ENCODE results near the gene ARL8A. TPM values are rescaled to one million over a fixed set of nuclear protein-coding genes. Genes with fewer than 3 reads are reported as not detected.

ARL8A gene
- total RNA-seq, 2 experiments from 2014 or later: 62.4 to 63.8 TPM

DNA sequence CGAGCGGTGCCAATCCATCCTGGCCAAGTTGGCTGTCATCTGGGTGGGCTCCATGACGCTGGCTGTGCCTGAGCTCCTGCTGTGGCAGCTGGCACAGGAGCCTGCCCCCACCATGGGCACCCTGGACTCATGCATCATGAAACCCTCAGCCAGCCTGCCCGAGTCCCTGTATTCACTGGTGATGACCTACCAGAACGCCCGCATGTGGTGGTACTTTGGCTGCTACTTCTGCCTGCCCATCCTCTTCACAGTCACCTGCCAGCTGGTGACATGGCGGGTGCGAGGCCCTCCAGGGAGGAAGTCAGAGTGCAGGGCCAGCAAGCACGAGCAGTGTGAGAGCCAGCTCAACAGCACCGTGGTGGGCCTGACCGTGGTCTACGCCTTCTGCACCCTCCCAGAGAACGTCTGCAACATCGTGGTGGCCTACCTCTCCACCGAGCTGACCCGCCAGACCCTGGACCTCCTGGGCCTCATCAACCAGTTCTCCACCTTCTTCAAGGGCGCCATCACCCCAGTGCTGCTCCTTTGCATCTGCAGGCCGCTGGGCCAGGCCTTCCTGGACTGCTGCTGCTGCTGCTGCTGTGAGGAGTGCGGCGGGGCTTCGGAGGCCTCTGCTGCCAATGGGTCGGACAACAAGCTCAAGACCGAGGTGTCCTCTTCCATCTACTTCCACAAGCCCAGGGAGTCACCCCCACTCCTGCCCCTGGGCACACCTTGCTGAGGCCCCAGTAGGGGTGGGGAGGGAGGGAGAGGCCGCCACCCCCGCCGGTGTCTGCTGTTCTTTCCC is 16.5 kb downstream of the ARL8A start:
- ChIA-PET POLR2A (no interaction called here), CTCF (no interaction called here)
- no peak for DNase-seq
- Mint-ChIP-seq H3K4me3 (no peak overlapping the region), H3K4me1 (peaks cover 4% of the 10 kb centered on the region), H3K27me3 (peaks cover 12% of the 10 kb centered on the region), H3K27ac (no peak overlapping the region), H3K9me3 (no peaks in the 10 kb centered on the region), H3K36me3 (ENCODE audit: low read depth) (peaks cover 6% of the 10 kb centered on the region)

GRCh38 chr1:202127061-202127460 is 17.5 kb downstream of the ARL8A start:
- no peak overlapping the region for H3K27ac Mint-ChIP-seq
- peaks cover 4% of the 10 kb centered on the region for H3K4me1 Mint-ChIP-seq
- ChIA-PET CTCF (no interaction called here), POLR2A (no interaction called here)
- no peak overlapping the region for H3K4me3 Mint-ChIP-seq
- no peak for DNase-seq
- peaks cover 12% of the 10 kb centered on the region for H3K27me3 Mint-ChIP-seq
- no peaks in the 10 kb centered on the region for H3K9me3 Mint-ChIP-seq
- H3K36me3 Mint-ChIP-seq (ENCODE audit: low read depth): no peaks in the 10 kb centered on the region

DNA sequence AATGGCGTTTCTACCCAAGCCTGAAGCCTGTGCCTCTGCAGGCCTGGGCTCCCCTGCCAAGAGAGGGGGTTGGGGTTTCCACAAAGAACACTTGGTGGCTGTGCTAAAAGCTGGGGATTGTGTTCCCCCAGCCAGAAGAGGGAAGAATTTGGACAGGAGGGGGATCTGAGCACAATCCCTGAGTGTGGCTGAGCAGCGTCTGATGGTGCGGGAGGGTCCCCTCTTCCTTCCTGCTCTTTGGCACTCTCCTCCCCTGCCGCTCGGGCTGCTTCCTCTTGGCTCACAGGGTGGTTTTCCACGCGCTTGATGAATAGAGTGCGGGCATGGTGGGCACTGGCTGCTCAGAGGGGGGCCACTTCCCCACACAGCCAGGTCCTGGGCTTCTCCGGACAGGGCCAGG is 18.1 kb downstream of the ARL8A start:
- POLR2A ChIA-PET: interaction anchor here (0.9 kb wide), 1 partner anchor 9 kb away, joined by 3 read pairs; no protein-coding TSS in a partner anchor
- Mint-ChIP-seq H3K9me3 (no peaks in the 10 kb centered on the region), H3K27me3 (peaks cover 15% of the 10 kb centered on the region), H3K27ac (no peak overlapping the region), H3K4me3 (no peak overlapping the region), H3K36me3 (ENCODE audit: low read depth) (no peaks in the 10 kb centered on the region), H3K4me1 (no peaks in the 10 kb centered on the region)
- no peak for DNase-seq
- CTCF ChIA-PET: interaction anchor here (1.8 kb wide), 1 partner anchor 9 kb away, joined by 10 read pairs; no protein-coding TSS in a partner anchor

DNA sequence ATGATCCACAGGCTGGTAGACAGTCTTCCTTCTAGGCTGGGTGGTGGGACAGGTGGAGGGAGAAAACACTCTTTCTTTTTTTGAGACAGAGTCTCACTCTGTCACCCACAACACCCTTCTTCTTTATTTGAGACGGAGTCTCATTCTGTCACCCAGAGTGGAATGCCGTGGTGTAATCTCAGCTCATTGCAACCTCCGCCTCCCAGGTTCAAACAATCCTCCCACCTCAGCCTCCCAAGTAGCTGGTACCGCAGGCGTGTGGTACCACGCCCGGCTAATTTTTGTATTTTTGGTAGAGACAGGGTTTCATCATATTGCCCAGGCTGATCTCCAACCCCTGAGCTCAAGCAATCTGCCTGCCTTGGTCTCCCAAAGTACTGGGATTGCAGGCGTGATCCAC is 18.9 kb downstream of the ARL8A start:
- peaks cover 15% of the 10 kb centered on the region for H3K27me3 Mint-ChIP-seq
- no peak overlapping the region for H3K27ac Mint-ChIP-seq
- H3K4me3 Mint-ChIP-seq: no peak overlapping the region
- CTCF ChIA-PET: interaction anchor here (1.8 kb wide), 1 partner anchor 10 kb away, joined by 10 read pairs; no protein-coding TSS in a partner anchor
- H3K9me3 Mint-ChIP-seq: no peaks in the 10 kb centered on the region
- no peaks in the 10 kb centered on the region for H3K4me1 Mint-ChIP-seq
- POLR2A ChIA-PET: interaction anchor here (0.9 kb wide), 1 partner anchor 10 kb away, joined by 3 read pairs; no protein-coding TSS in a partner anchor
- H3K36me3 Mint-ChIP-seq (ENCODE audit: low read depth): no peaks in the 10 kb centered on the region
- no peak for DNase-seq

- CTCF ChIA-PET: interaction anchor here (0.8 to 1.8 kb wide), 3 partner anchors 9 to 115 kb away, joined by 3 to 6 read pairs (median 5); no protein-coding TSS in a partner anchor
- Mint-ChIP-seq H3K4me3 (no peak overlapping the region), H3K27me3 (peaks cover 15% of the 10 kb centered on the region), H3K9me3 (no peaks in the 10 kb centered on the region), H3K36me3 (ENCODE audit: low read depth) (no peaks in the 10 kb centered on the region), H3K27ac (no peak overlapping the region), H3K4me1 (no peaks in the 10 kb centered on the region)
- POLR2A ChIA-PET: no interaction called here
- no peak for DNase-seq
Measured at GRCh38 chr1:202124142-202124541, 20.4 kb downstream of the ARL8A start.

DNA sequence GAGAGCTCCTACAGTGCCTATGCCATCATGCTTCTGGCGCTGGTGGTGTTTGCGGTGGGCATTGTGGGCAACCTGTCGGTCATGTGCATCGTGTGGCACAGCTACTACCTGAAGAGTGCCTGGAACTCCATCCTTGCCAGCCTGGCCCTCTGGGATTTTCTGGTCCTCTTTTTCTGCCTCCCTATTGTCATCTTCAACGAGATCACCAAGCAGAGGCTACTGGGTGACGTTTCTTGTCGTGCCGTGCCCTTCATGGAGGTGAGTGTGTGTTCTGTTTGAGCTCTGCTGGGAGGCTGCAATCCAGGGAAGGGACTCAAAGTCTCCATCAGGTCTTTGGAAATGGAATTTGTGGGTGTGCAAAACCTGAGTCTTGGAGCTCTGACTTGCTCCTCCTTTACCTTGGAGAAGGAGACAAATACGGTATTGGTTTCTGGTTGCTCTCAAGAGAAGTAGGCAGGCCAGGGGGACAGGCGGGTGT is 21.2 kb downstream of the ARL8A start:
- Mint-ChIP-seq H3K4me3 (no peak overlapping the region), H3K27ac (no peak overlapping the region), H3K27me3 (peaks cover 15% of the 10 kb centered on the region), H3K36me3 (ENCODE audit: low read depth) (no peaks in the 10 kb centered on the region), H3K4me1 (no peaks in the 10 kb centered on the region), H3K9me3 (no peaks in the 10 kb centered on the region)
- CTCF ChIA-PET: interaction anchor here (0.8 to 1.8 kb wide), 3 partner anchors 9 to 115 kb away, joined by 3 to 6 read pairs (median 5); no protein-coding TSS in a partner anchor
- POLR2A ChIA-PET: no interaction called here
- no peak for DNase-seq

- H3K4me1 Mint-ChIP-seq: no peaks in the 10 kb centered on the region
- no peaks in the 10 kb centered on the region for H3K9me3 Mint-ChIP-seq
- H3K4me3 Mint-ChIP-seq: no peak within 1 kb of the TSS
- POLR2A ChIA-PET: no interaction called here
- H3K27me3 Mint-ChIP-seq: peaks cover 15% of the 10 kb centered on the region
- no peaks in the 10 kb centered on the region for H3K36me3 Mint-ChIP-seq (ENCODE audit: low read depth)
- CTCF ChIA-PET: interaction anchor here (1.6 to 1.8 kb wide), 2 partner anchors 13 to 114 kb away, joined by 5 to 6 read pairs; no protein-coding TSS in a partner anchor
- H3K27ac Mint-ChIP-seq: no peak within 1 kb of the TSS
- DNase-seq: no peak
Measured at GRCh38 chr1:202122639-202123335, 21.8 kb downstream of the ARL8A start, which contains the start of gene GPR37L1. TSS of gene GPR37L1 (plus strand) at chr1:202122917. CDS start at chr1:202122964, 47 bp downstream.

GRCh38 chr1:202121006-202121405 is 23.5 kb downstream of the ARL8A start:
- Mint-ChIP-seq H3K27me3 (peaks cover 13% of the 10 kb centered on the region), H3K4me3 (no peak overlapping the region), H3K27ac (no peak overlapping the region), H3K9me3 (no peaks in the 10 kb centered on the region), H3K36me3 (ENCODE audit: low read depth) (no peaks in the 10 kb centered on the region), H3K4me1 (no peaks in the 10 kb centered on the region)
- POLR2A ChIA-PET: no interaction called here
- no peak for DNase-seq
- CTCF ChIA-PET: no interaction called here

DNA sequence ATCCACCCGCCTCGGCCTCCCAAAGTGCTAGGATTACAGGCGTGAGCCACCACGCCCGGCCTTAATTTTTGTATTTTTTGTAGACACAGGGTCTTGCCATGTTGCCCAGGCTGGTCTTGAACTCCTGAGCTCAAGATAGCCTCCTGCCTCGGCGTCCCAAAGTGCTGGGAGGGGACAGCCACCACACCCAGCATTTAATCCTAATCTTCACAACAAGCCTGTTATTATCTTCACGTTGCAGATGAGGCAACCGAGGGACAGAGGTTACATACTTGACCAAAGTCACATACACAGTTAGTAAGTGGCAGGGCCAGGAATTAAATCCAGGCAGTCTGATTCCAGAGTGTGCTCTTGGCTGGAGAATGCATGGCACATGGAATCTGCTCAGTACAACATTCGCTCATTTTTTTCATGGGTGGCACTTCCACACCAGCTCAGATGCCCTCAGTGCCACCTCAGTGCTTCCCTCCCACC is 26.6 kb downstream of the ARL8A start:
- POLR2A ChIA-PET: no interaction called here
- no peak overlapping the region for H3K4me3 Mint-ChIP-seq
- no peak overlapping the region for H3K27ac Mint-ChIP-seq
- peaks cover 2% of the 10 kb centered on the region for H3K27me3 Mint-ChIP-seq
- CTCF ChIA-PET: interaction anchor here (1.5 to 1.8 kb wide), 2 partner anchors 18 to 118 kb away, joined by 5 to 7 read pairs; no protein-coding TSS in a partner anchor
- H3K36me3 Mint-ChIP-seq (ENCODE audit: low read depth): no peaks in the 10 kb centered on the region
- H3K4me1 Mint-ChIP-seq: no peaks in the 10 kb centered on the region
- DNase-seq: no peak
- no peaks in the 10 kb centered on the region for H3K9me3 Mint-ChIP-seq

DNA sequence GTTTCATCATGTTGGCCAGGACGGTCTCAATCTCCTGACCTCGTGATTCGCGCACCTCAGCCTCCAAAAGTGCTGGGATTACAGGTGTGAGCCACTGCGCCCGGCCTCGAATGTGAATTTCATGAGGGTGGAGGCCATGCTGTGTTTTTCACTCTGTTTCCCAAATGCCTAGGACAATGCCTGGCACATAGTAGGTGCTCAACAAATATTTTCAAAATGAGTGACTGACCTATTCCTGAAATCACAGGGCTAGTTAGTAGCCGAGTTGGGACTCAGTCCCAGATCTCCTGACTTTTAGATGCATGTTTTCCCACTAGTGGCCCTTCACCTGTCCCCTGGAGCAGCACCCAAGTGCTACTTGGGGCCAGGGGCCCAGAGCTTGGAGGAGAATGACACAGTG is 28.2 kb downstream of the ARL8A start:
- POLR2A ChIA-PET: no interaction called here
- Mint-ChIP-seq H3K27me3 (no peaks in the 10 kb centered on the region), H3K9me3 (no peaks in the 10 kb centered on the region), H3K36me3 (ENCODE audit: low read depth) (no peaks in the 10 kb centered on the region), H3K4me3 (no peak overlapping the region), H3K4me1 (no peaks in the 10 kb centered on the region), H3K27ac (no peak overlapping the region)
- no peak for DNase-seq
- CTCF ChIA-PET: interaction anchor here (1.3 kb wide), 1 partner anchor 20 kb away, joined by 3 read pairs; no protein-coding TSS in a partner anchor

DNA sequence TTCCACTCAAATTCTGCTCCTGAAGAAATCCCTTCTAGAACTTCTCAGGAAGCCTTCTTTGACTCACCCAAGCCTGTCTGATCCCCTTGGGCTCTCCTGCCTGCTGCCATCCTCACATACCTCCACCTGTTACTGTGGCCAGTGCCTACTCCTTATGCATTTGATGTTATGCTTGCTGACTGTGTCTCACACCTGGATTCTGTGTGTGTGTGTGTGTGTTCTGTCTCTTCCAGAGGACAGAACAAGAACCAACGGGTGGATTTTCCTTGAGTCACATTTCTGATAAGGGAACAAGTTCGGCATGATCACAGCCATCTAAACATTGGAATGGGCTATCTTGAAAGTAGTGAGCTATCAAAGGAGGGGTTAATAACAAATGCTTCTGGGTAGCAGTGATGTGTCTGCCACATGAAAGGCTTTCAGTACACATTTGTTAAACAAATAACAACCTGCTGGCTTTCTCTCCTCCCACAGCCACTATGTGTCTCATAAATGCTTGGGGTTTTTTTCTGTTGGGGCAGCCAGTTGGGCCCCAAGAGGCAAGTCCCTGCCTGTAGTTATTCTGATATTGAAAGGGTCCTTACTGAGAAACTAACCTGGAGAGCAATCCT is 30.7 kb downstream of the ARL8A start:
- ChIA-PET CTCF (no interaction called here), POLR2A (no interaction called here)
- Mint-ChIP-seq H3K4me3 (no peak overlapping the region), H3K27ac (no peak overlapping the region), H3K36me3 (ENCODE audit: low read depth) (no peaks in the 10 kb centered on the region), H3K4me1 (no peaks in the 10 kb centered on the region), H3K27me3 (no peaks in the 10 kb centered on the region), H3K9me3 (no peaks in the 10 kb centered on the region)
- DNase-seq: no peak

DNA sequence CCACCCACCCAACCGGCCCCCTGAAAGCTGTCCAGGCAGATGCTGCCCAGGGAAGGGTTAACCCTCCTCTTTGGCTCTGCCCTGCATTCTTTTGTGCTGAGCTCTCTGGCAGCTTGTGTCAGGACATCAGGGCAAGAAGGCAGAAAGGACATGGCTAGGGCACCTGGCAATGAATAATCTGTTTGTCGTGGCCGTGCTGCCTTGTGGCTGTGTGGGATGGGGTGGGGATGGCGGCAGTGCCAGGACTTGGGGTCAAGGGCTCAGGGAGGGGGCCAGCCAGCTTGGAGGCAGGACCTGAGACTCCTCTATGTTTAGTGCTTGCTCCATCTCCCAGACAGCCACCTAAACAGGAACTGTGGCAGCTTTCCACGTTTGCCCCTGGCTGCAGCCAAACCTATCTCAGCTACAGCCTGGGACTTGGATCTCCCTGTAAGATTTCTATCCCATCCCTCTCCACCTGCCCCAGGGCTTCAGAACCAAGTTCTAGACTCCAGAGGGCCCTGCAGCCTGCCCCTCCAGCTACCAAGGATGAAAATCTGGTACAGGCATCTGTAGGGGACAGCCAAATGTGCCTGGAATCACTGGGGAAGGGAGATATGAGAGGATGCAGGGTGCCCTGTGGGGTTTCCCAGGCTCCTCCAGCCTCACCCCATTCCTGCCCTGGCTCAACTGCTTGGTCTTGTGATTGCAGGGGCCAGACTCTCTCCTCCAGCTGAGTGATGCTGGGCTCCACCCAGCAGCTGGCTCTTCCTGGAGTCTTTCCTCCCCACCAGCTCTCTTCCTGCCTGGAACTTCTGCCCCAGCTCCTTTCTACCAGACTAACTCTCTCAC is 31.5 kb downstream of the ARL8A start:
- Mint-ChIP-seq H3K4me3 (no peak overlapping the region), H3K9me3 (no peaks in the 10 kb centered on the region), H3K4me1 (no peaks in the 10 kb centered on the region), H3K27ac (no peak overlapping the region), H3K36me3 (ENCODE audit: low read depth) (no peaks in the 10 kb centered on the region), H3K27me3 (no peaks in the 10 kb centered on the region)
- DNase-seq: no peak
- ChIA-PET CTCF (no interaction called here), POLR2A (no interaction called here)

Data from activated CD4-positive, alpha-beta memory T cell treated with anti-CD3 and anti-CD28 coated beads, Interleukin-2, amount 10 ng/mL, durations not matched to agents 7 days and 5 days (primary cell).